HepG2 (cell line): ENCODE data around the gene FBXO2. TPM values are rescaled to one million over a fixed set of nuclear protein-coding genes. Genes with fewer than 3 reads are reported as not detected.

Experiments
- ATAC-seq: fragments of 200-7000 bp; cut with Tn5 transposase; 3 replicates; pipeline ENCODE4 v1.9.1; 2020; ENCODE audit warnings: mild to moderate bottlenecking, moderate library complexity
- BruUV-seq: library from RNA; stranded (reverse); fragments of 400-500 nt; replicated peaks from 2 replicates; lab custom pipeline; 2021; lab: Mats Ljungman, UMichigan
- CTCF ChIA-PET: fragments of 300-600 bp; formaldehyde crosslinking; extraction: SDS; loops from one replicate; lab custom pipeline; 2021; ENCODE audit warnings: low total read pairs, inconsistent platforms, low intra/inter-chr PET ratio; lab: Yijun Ruan, JAX
- POLR2A ChIA-PET: fragments of 350-600 bp; sonication (Branson Sonifier 250); formaldehyde crosslinking; loops from one replicate; lab custom pipeline; 2020; ENCODE audit warnings: antibody characterized with exemption, inconsistent platforms; lab: Yijun Ruan, JAX
- DNase-seq: peaks from one replicate; pipeline ENCODE4 v3.0.0-alpha.2; 2015; ENCODE audit warnings: low spot score
- FAIRE-seq: peaks from 3 replicates; lab custom pipeline; 2011; peaks lifted over from hg19 to GRCh38; lab: Jason Lieb, UNC
- H2AFZ ChIP-seq: one replicate; pipeline ENCODE4 v1.6.1; 2011; ENCODE audit warnings: low read length, inconsistent platforms
- H3K27ac ChIP-seq: fragments of 300-600 bp; 3 replicates; pipeline ENCODE4 v1.8.0; 2011; ENCODE audit warnings: mixed run types, mild to moderate bottlenecking, mixed read lengths, low read length, inconsistent platforms; ENCODE audit not compliant: insufficient read depth; ENCODE audit errors: extremely low read length
- H3K27me3 ChIP-seq, 2 experiments: fragments of 200-600 bp in 1 of 2; 2 replicates in 1 of 2; 3 replicates in 1 of 2; pipeline versions ENCODE4 v1.6.0 to v1.8.0; 2011; ENCODE audit warnings: low read length in 2 of 2, mild to moderate bottlenecking in 2 of 2, moderate library complexity in 2 of 2, inconsistent platforms in 1 of 2; ENCODE audit not compliant: insufficient read depth in 2 of 2, control insufficient read depth in 1 of 2
- H3K36me3 ChIP-seq, 2 experiments: fragments of 200-600 bp in 1 of 2; replicated peaks in 1 of 2; 2 replicates in 1 of 2; 3 replicates in 1 of 2; pipeline versions ENCODE4 v1.5.1 to v1.8.0; 2011; ENCODE audit warnings: low read length in 2 of 2, inconsistent platforms in 1 of 2; ENCODE audit not compliant: insufficient read depth in 2 of 2, control insufficient read depth in 1 of 2
- H3K4me1 ChIP-seq: 2 replicates; pipeline ENCODE4 v1.5.1; 2012; ENCODE audit warnings: low read length, inconsistent platforms; ENCODE audit not compliant: insufficient read depth
- H3K4me2 ChIP-seq: 2 replicates; pipeline ENCODE4 v1.6.0; 2011; ENCODE audit warnings: low read depth, low read length, inconsistent platforms
- H3K4me3 ChIP-seq, 3 experiments: fragments of 200-600 bp in 1 of 3; sonication (generic), shearing (Covaris generic) in 1 of 3; replicated peaks in 1 of 3; 2 replicates each; pipeline ENCODE4 v1.5.1; 2011 to 2016; ENCODE audit warnings: low read length in 3 of 3, inconsistent platforms in 2 of 3, low read depth in 2 of 3, mild to moderate bottlenecking in 2 of 3, control low read depth in 1 of 3, mixed read lengths in 1 of 3; ENCODE audit not compliant: insufficient read depth in 1 of 3
- H3K79me2 ChIP-seq: one replicate; pipeline ENCODE4 v1.6.1; 2011; ENCODE audit warnings: low read length, inconsistent platforms; ENCODE audit not compliant: insufficient read depth
- H3K9ac ChIP-seq: 2 replicates; pipeline ENCODE4 v1.6.0; 2011; ENCODE audit warnings: mild to moderate bottlenecking, low read depth, low read length, inconsistent platforms; ENCODE audit not compliant: insufficient read depth
- H3K9me3 ChIP-seq: 2 replicates; pipeline ENCODE4 v1.5.1; 2012; ENCODE audit warnings: mild to moderate bottlenecking, low read length
- H4K20me1 ChIP-seq: 2 replicates; pipeline ENCODE4 v1.6.0; 2011; ENCODE audit warnings: inconsistent platforms, mild to moderate bottlenecking, low read length, moderate library complexity; ENCODE audit not compliant: insufficient read depth
- CREB1 ChIP-seq, 2 experiments: fragments of 450-650 bp in 1 of 2; IDR thresholded peaks; 2 replicates each; pipeline ENCODE4 v1.6.1; 2016 to 2017; ENCODE audit warnings: control low read depth in 1 of 2, mild to moderate bottlenecking in 1 of 2, missing compliant biosample characterization in 1 of 2, missing genetic modification characterization in 1 of 2
- RXRA ChIP-seq: sonication (generic); formaldehyde crosslinking; IDR thresholded peaks from 2 replicates; pipeline ENCODE4 v1.5.1; 2020; ENCODE audit warnings: missing genetic modification reagents
- ZNF230 ChIP-seq: sonication (generic); formaldehyde crosslinking; IDR thresholded peaks from 2 replicates; pipeline ENCODE4 v1.4.0; 2020; ENCODE audit warnings: mild to moderate bottlenecking, missing genetic modification reagents
- WGBS: methylation state at CpG from one replicate; pipeline ENCODE4 v1.1.6; 2017; ENCODE audit warnings: low lambda C conversion rate; 5-methylcytosine and 5-hydroxymethylcytosine counted together
- in situ Hi-C: cut with HindIII; loops from 2 replicates; pipeline ENCODE4 v1.10.0; 2017; ENCODE audit warnings: low pct_unique_long_range_greater_than_20kb; ENCODE audit not compliant: extremely low pct_ligation_motif_present
- intact Hi-C: fragments of 100-400 bp; cut with micrococcal nuclease; formaldehyde crosslinking; loops from one replicate; pipeline ENCODE4 v1.10.0; 2022; ENCODE audit not compliant: unreplicated experiment
- polyA plus RNA-seq, 8 experiments: library from polyadenylated mRNA; depleted of rRNA in 3 of 8; stranded (reverse) in 7 of 8; unstranded in 1 of 8; fragments of >200 nt; fragmentation: Illumina TruSeq in 4 of 8; extraction: Trizol in 4 of 8; gene quantifications; 2 replicates each; pipeline versions ENCODE4 v1.2.1 to v1.2.3, GENCODE V29; 2011 to 2016; ENCODE audit warnings: low read depth in 4 of 8, missing spikeins in 1 of 8, mixed read lengths in 1 of 8; ENCODE audit not compliant: insufficient read depth in 1 of 8
- total RNA-seq, 5 experiments: library from RNA; depleted of rRNA; stranded (reverse); fragments of >200 nt; fragmentation: Illumina TruSeq; extraction: Trizol; gene quantifications; 2 replicates each; pipeline ENCODE4 v1.2.3, GENCODE V29; 2016; ENCODE audit warnings: low read depth in 1 of 5
- TF ChIP-seq, protein P1 (sequence below), 2 experiments: fragments of 450-650 bp in 1 of 2; sonication (generic) in 1 of 2; formaldehyde crosslinking in 1 of 2; IDR thresholded peaks; 2 replicates each; pipeline versions ENCODE4 v1.6.1 to v1.8.0; 2016 to 2022; ENCODE audit warnings: antibody characterized with exemption in 1 of 2, mild to moderate bottlenecking in 1 of 2, missing genetic modification reagents in 1 of 2

Gene FBXO2
- total and polyA plus RNA-seq, 2 of the 13 experiments (the other 11 are each of a cell fraction or from before 2014, with no cell fraction given) = 79.3 to 112 TPM

- TF ChIP-seq, protein P1, sequence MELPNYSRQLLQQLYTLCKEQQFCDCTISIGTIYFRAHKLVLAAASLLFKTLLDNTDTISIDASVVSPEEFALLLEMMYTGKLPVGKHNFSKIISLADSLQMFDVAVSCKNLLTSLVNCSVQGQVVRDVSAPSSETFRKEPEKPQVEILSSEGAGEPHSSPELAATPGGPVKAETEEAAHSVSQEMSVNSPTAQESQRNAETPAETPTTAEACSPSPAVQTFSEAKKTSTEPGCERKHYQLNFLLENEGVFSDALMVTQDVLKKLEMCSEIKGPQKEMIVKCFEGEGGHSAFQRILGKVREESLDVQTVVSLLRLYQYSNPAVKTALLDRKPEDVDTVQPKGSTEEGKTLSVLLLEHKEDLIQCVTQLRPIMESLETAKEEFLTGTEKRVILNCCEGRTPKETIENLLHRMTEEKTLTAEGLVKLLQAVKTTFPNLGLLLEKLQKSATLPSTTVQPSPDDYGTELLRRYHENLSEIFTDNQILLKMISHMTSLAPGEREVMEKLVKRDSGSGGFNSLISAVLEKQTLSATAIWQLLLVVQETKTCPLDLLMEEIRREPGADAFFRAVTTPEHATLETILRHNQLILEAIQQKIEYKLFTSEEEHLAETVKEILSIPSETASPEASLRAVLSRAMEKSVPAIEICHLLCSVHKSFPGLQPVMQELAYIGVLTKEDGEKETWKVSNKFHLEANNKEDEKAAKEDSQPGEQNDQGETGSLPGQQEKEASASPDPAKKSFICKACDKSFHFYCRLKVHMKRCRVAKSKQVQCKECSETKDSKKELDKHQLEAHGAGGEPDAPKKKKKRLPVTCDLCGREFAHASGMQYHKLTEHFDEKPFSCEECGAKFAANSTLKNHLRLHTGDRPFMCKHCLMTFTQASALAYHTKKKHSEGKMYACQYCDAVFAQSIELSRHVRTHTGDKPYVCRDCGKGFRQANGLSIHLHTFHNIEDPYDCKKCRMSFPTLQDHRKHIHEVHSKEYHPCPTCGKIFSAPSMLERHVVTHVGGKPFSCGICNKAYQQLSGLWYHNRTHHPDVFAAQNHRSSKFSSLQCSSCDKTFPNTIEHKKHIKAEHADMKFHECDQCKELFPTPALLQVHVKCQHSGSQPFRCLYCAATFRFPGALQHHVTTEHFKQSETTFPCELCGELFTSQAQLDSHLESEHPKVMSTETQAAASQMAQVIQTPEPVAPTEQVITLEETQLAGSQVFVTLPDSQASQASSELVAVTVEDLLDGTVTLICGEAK (IDR thresholded peaks at IDR 0.05) = no peak
- TF ChIP-seq, protein P1 (CRISPR knock-in tag; IDR thresholded peaks at IDR 0.05) = no peak
- no peak for TF ChIP-seq ZNF230 (CRISPR knock-in tag)
- TF ChIP-seq, all 625 proteins: peak for 0
Measured at GRCh38 chr1:11693917-11694316, 39.7 kb upstream of the FBXO2 start (continued).

- TF ChIP-seq RXRA (no peak), CREB1 (IDR thresholded peaks at IDR 0.05) (peak; percentile 35), CREB1 (CRISPR knock-in tag; IDR thresholded peaks at IDR 0.05) (no peak)
- H3K27ac ChIP-seq = no peak overlapping the region
- H3K4me1 ChIP-seq = peaks cover 15% of the 10 kb centered on the region
- POLR2A ChIA-PET = no interaction called here
- no TSS peak for BruUV-seq
- H3K4me3 ChIP-seq = no peak overlapping the region
- H3K36me3 ChIP-seq = no peaks in the 10 kb centered on the region
- no peak overlapping the region for H2AFZ ChIP-seq
- WGBS = 0% methylated on average over 5 of the region's 6 CpGs
- no peaks in the 10 kb centered on the region for H4K20me1 ChIP-seq
- no peak overlapping the region for H3K9ac ChIP-seq
- CTCF ChIA-PET = no interaction called here
- ATAC-seq = no peak
- intact Hi-C loops = no loop called here
- no peak overlapping the region for H3K4me2 ChIP-seq
- H3K27me3 ChIP-seq = peaks cover 16 to 70% of the 10 kb centered on the region in 2 experiments
- no peaks in the 10 kb centered on the region for H3K79me2 ChIP-seq
- no peaks in the 10 kb centered on the region for H3K9me3 ChIP-seq
- in situ Hi-C loops = loop anchor here (10.0 kb wide), 1 partner anchor 62 kb away; no protein-coding TSS in a partner anchor
- FAIRE-seq = no peak
- no peak for DNase-seq
Measured at GRCh38 chr1:11693024-11693590, 38.9 kb upstream of the FBXO2 start.
